Smooth muscle cell (in vitro differentiated cells): ENCODE measurements around the gene NLGN4X. TPM values are rescaled to one million over a fixed set of nuclear protein-coding genes. Genes with fewer than 3 reads are reported as not detected.
A peak's percentile ranks its signal among the peaks of the same experiment; 100 is the strongest.

ENCODE experiments used
- DNase-seq: peaks from one replicate; lab custom pipeline; 2025; ENCODE audit not compliant: unreplicated experiment; lab: John Stamatoyannopoulos, UW
- H2AFZ ChIP-seq: fragments of 200-600 bp; sonication (generic); 2 replicates; pipeline ENCODE4 v1.6.0; 2016; ENCODE audit warnings: antibody characterized with exemption, low read depth, mild to moderate bottlenecking
- H3F3A ChIP-seq: fragments of 200-600 bp; sonication (generic); 2 replicates; pipeline ENCODE4 v1.6.0; 2017; ENCODE audit warnings: antibody characterized with exemption, low read depth
- H3K27ac ChIP-seq: fragments of 200-600 bp; sonication (generic); 2 replicates; pipeline ENCODE4 v1.5.1; 2016; ENCODE audit warnings: low read depth, mild to moderate bottlenecking
- H3K27me3 ChIP-seq: fragments of 200-600 bp; sonication (generic); 2 replicates; pipeline ENCODE4 v1.6.1; 2016; ENCODE audit warnings: low read depth, mild to moderate bottlenecking
- H3K36me3 ChIP-seq: fragments of 200-600 bp; sonication (generic); 2 replicates; pipeline ENCODE4 v1.5.1; 2016; ENCODE audit warnings: low read depth
- H3K4me1 ChIP-seq: fragments of 200-600 bp; sonication (generic); 2 replicates; pipeline ENCODE4 v1.5.1; 2016; ENCODE audit warnings: low read depth
- H3K4me2 ChIP-seq: fragments of 200-600 bp; sonication (generic); 2 replicates; pipeline ENCODE4 v1.6.0; 2016; ENCODE audit warnings: mild to moderate bottlenecking
- H3K4me3 ChIP-seq: fragments of 200-600 bp; sonication (generic); 2 replicates; pipeline ENCODE4 v1.5.1; 2016; ENCODE audit warnings: mild to moderate bottlenecking
- H3K79me2 ChIP-seq: fragments of 200-600 bp; sonication (generic); 2 replicates; pipeline ENCODE4 v1.6.0; 2016; ENCODE audit warnings: low read depth, mild to moderate bottlenecking
- H3K9ac ChIP-seq: fragments of 200-600 bp; sonication (generic); 2 replicates; pipeline ENCODE4 v1.6.0; 2016; ENCODE audit warnings: low read depth
- H3K9me3 ChIP-seq: fragments of 200-600 bp; sonication (generic); replicated peaks from 2 replicates; pipeline ENCODE4 v1.5.1; 2016; ENCODE audit warnings: low read depth
- H4K20me1 ChIP-seq: fragments of 200-600 bp; sonication (generic); 2 replicates; pipeline ENCODE4 v1.6.0; 2016; ENCODE audit warnings: low read depth
- WGBS: methylation state at CpG from one replicate; pipeline ENCODE4 v1.1.7; 2016; ENCODE audit warnings: low lambda C conversion rate; 5-methylcytosine and 5-hydroxymethylcytosine counted together
- polyA plus RNA-seq: library from polyadenylated mRNA; unstranded; fragments of >200 nt; fragmentation: Nextera tagmentation; extraction: Ambion mirVana; gene quantifications from 2 replicates; pipeline ENCODE4 v1.2.1, GENCODE V29; 2016
- total RNA-seq: library from RNA; depleted of rRNA; stranded (reverse); fragments of >200 nt; gene quantifications from 2 replicates; pipeline ENCODE4 v1.2.3, GENCODE V29; 2014
- TF ChIP-seq, protein P1 (sequence below): fragments of 200-600 bp; sonication (generic); IDR thresholded peaks from 2 replicates; pipeline ENCODE4 v1.5.1; 2017; ENCODE audit warnings: borderline replicate concordance, mild to moderate bottlenecking, antibody characterized with exemption; ENCODE audit not compliant: insufficient read depth, poor library complexity, severe bottlenecking

NLGN4X gene
- total RNA-seq (4.7 TPM in 2 replicates), polyA plus RNA-seq (1.6 and 2.9 TPM in 2 replicates)

- peaks cover 9% of the 10 kb centered on the region for H3K27me3 ChIP-seq
- no peak within 1 kb of the TSS for H3K9ac ChIP-seq
- peak within 1 kb of the TSS; percentile 83 for H3K4me2 ChIP-seq
- WGBS, result 45% methylated on average over 12 of the region's 12 CpGs
- TF ChIP-seq, protein P1, sequence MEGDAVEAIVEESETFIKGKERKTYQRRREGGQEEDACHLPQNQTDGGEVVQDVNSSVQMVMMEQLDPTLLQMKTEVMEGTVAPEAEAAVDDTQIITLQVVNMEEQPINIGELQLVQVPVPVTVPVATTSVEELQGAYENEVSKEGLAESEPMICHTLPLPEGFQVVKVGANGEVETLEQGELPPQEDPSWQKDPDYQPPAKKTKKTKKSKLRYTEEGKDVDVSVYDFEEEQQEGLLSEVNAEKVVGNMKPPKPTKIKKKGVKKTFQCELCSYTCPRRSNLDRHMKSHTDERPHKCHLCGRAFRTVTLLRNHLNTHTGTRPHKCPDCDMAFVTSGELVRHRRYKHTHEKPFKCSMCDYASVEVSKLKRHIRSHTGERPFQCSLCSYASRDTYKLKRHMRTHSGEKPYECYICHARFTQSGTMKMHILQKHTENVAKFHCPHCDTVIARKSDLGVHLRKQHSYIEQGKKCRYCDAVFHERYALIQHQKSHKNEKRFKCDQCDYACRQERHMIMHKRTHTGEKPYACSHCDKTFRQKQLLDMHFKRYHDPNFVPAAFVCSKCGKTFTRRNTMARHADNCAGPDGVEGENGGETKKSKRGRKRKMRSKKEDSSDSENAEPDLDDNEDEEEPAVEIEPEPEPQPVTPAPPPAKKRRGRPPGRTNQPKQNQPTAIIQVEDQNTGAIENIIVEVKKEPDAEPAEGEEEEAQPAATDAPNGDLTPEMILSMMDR, result no peak
- H3F3A ChIP-seq, result no peaks in the 10 kb centered on the region
- no peaks in the 10 kb centered on the region for H3K36me3 ChIP-seq
- no peaks in the 10 kb centered on the region for H3K79me2 ChIP-seq
- H4K20me1 ChIP-seq, result no peaks in the 10 kb centered on the region
- no peak within 1 kb of the TSS for H2AFZ ChIP-seq
- H3K9me3 ChIP-seq, result no peaks in the 10 kb centered on the region
- H3K4me1 ChIP-seq, result peaks cover 6% of the 10 kb centered on the region
- no peak within 1 kb of the TSS for H3K27ac ChIP-seq
- peak within 1 kb of the TSS; percentile 64 for H3K4me3 ChIP-seq
- DNase-seq, result no peak
Observed at GRCh38 chrX:6228720-6229119, at the start of gene NLGN4X. Gene NLGN4X (minus strand): TSS chrX:6228867. CDS start chrX:6151466, 77,401 bp downstream.

GRCh38 chrX:6266041-6266440 is 37.4 kb upstream of the NLGN4X start:
- Histone ChIP-seq H3K9me3 (no peaks in the 10 kb centered on the region), H2AFZ (no peak overlapping the region), H3K4me2 (no peak overlapping the region), H4K20me1 (no peaks in the 10 kb centered on the region), H3K4me3 (no peak overlapping the region), H3K27me3 (no peaks in the 10 kb centered on the region), H3K79me2 (no peaks in the 10 kb centered on the region), H3K27ac (no peak overlapping the region), H3K4me1 (no peaks in the 10 kb centered on the region), H3K36me3 (no peaks in the 10 kb centered on the region), H3K9ac (no peak overlapping the region), H3F3A (no peaks in the 10 kb centered on the region)
- WGBS, result 71% methylated on average over 2 of the region's 2 CpGs
- DNase-seq, result no peak
- TF ChIP-seq, protein P1, result no peak

- no peak overlapping the region for H2AFZ ChIP-seq
- H3K9ac ChIP-seq, result no peak overlapping the region
- no peaks in the 10 kb centered on the region for H3K36me3 ChIP-seq
- H3K27ac ChIP-seq, result no peak overlapping the region
- H4K20me1 ChIP-seq, result no peaks in the 10 kb centered on the region
- WGBS, result 66% methylated on average over 3 of the region's 3 CpGs
- no peaks in the 10 kb centered on the region for H3K27me3 ChIP-seq
- H3K79me2 ChIP-seq, result no peaks in the 10 kb centered on the region
- TF ChIP-seq, protein P1, result no peak
- no peaks in the 10 kb centered on the region for H3K4me1 ChIP-seq
- H3K9me3 ChIP-seq, result no peaks in the 10 kb centered on the region
- H3K4me3 ChIP-seq, result no peak overlapping the region
- no peak overlapping the region for H3K4me2 ChIP-seq
- DNase-seq, result no peak
- no peaks in the 10 kb centered on the region for H3F3A ChIP-seq
Observed at GRCh38 chrX:6262959-6263358, 34.3 kb upstream of the NLGN4X start.

- no peak for DNase-seq
- Histone ChIP-seq H2AFZ (no peak overlapping the region), H3K79me2 (no peaks in the 10 kb centered on the region), H3K27me3 (no peaks in the 10 kb centered on the region), H3F3A (no peaks in the 10 kb centered on the region), H3K9ac (no peak overlapping the region), H3K36me3 (no peaks in the 10 kb centered on the region), H4K20me1 (no peaks in the 10 kb centered on the region), H3K4me3 (no peak overlapping the region), H3K4me1 (no peaks in the 10 kb centered on the region), H3K9me3 (no peaks in the 10 kb centered on the region), H3K27ac (no peak overlapping the region), H3K4me2 (no peak overlapping the region)
- TF ChIP-seq, protein P1, result no peak
- WGBS, result 66% methylated on average over 3 of the region's 3 CpGs
Observed at GRCh38 chrX:6257025-6257424, 28.4 kb upstream of the NLGN4X start.
